ENCODE measurements around the gene ROBO2.

The ROBO2 gene

GRCh38 chr3:77466562-77467115 lies 426.7 kb downstream of the ROBO2 start:
- TF ChIP-seq CTCF (IDR thresholded peaks at IDR 0.05; ENCODE audit: low read length) (no peak), EZH2 (IDR thresholded peaks at IDR 0.05; ENCODE audit: borderline replicate concordance, low read length) (no peak)
- Histone ChIP-seq H2AFZ (ENCODE audit: low read length) (no peak overlapping the region), H3K9me2 (ENCODE audit: low read depth, low read length) (no peaks in the 10 kb centered on the region), H4K20me1 (ENCODE audit: insufficient read depth, low read length) (no peaks in the 10 kb centered on the region), H3K27ac (ENCODE audit: low read depth, low read length, poor library complexity, severe bottlenecking) (no peak overlapping the region), H3F3A (ENCODE audit: insufficient read depth, low read length) (no peaks in the 10 kb centered on the region), H3K9ac (ENCODE audit: low read length) (no peak overlapping the region), H3K36me3 (ENCODE audit: insufficient read depth, low read length) (no peaks in the 10 kb centered on the region), H3K9me3 (ENCODE audit: low read length) (no peaks in the 10 kb centered on the region), H3K79me2 (ENCODE audit: insufficient read depth, low read length) (no peaks in the 10 kb centered on the region), H3K4me2 (ENCODE audit: low read length) (no peak overlapping the region), H3K27me3 (ENCODE audit: insufficient read depth, low read length) (no peaks in the 10 kb centered on the region; the same call in 1 of the 2 replicates), H3K4me1 (ENCODE audit: insufficient read depth, low read length, severe bottlenecking) (no peaks in the 10 kb centered on the region), H3K4me3 (ENCODE audit: low read depth, low read length, poor library complexity, severe bottlenecking) (no peak overlapping the region)

DNA sequence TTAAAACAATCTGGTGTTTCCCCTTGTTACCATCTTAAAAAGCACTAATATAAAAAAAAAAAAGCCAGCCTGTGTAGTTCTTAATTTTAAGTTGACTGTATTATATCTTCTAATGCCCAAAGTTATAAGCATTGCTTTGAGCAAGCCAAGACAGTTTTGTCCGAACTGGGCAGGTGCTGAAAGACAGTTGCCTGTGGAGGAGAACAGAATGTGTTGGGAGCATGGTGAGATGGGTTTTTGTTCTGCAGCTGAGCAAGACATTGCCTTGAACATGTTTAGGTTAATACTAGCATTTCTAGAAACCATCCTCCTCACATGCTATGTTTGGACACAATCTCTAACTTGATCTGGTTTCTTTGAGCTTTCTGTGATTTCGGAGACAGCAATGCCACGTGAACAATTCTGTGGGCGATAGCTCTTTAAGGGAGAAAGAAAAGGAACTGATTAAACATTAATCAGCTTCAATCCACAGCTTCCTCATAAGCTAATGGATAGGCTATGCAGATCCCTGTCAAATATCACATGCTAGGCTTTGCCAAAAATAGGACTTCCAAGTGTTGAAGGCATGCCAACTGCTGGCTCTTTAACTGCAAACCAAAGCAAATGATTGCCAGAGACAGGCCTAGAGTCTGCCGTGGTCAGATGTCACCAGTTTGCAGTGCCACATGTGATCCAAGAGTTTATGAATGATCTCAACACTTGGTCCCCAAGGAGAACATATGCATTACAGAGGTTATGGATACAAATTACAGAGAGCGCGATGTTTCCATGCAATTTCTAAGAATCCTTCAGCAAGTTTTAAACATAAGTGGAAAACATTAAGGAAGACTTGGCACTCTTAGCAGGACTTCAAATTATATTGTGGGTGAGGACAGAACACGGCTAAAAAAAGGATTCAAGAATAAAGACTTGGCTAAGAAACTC lies 428.1 kb downstream of the ROBO2 start:
- H3K9me3 ChIP-seq (ENCODE audit: low read length), result no peaks in the 10 kb centered on the region
- H3K4me1 ChIP-seq (ENCODE audit: insufficient read depth, low read length, severe bottlenecking), result no peaks in the 10 kb centered on the region
- H4K20me1 ChIP-seq (ENCODE audit: insufficient read depth, low read length), result no peaks in the 10 kb centered on the region
- no peak overlapping the region for H3K9ac ChIP-seq (ENCODE audit: low read length)
- H3F3A ChIP-seq (ENCODE audit: insufficient read depth, low read length), result no peaks in the 10 kb centered on the region
- no peak overlapping the region for H3K4me2 ChIP-seq (ENCODE audit: low read length)
- TF ChIP-seq EZH2 (IDR thresholded peaks at IDR 0.05; ENCODE audit: borderline replicate concordance, low read length) (no peak), CTCF (IDR thresholded peaks at IDR 0.05; ENCODE audit: low read length) (no peak)
- no peaks in the 10 kb centered on the region for H3K79me2 ChIP-seq (ENCODE audit: insufficient read depth, low read length)
- no peaks in the 10 kb centered on the region for H3K36me3 ChIP-seq (ENCODE audit: insufficient read depth, low read length)
- no peaks in the 10 kb centered on the region for H3K9me2 ChIP-seq (ENCODE audit: low read depth, low read length)
- H3K4me3 ChIP-seq (ENCODE audit: low read depth, low read length, poor library complexity, severe bottlenecking), result no peak overlapping the region
- no peak overlapping the region for H3K27ac ChIP-seq (ENCODE audit: low read depth, low read length, poor library complexity, severe bottlenecking)
- H3K27me3 ChIP-seq (ENCODE audit: insufficient read depth, low read length), result no peaks in the 10 kb centered on the region; the same call in 1 of the 2 replicates
- no peak overlapping the region for H2AFZ ChIP-seq (ENCODE audit: low read length)

DNA sequence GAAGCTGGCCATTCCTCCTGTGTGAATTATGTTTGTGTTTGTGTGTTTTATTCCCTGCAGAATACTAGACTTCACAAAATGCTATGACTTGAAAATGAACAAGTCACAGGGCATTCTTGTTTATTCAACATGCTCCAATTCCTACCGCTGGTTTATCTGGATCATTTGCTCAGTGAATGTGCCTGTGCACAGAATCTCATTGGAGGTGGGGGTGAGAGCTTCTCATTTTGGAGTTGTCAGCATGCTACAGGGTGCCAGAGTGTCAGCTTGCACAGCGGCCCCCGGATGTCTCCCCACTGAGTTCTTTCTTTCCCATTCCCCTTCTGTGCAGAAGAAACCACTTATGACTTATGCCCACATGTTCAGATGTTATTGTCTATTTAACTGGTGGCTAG lies 428.7 kb downstream of the ROBO2 start:
- Histone ChIP-seq H3K9ac (ENCODE audit: low read length) (no peak overlapping the region), H3K9me3 (ENCODE audit: low read length) (no peaks in the 10 kb centered on the region), H3K27me3 (ENCODE audit: insufficient read depth, low read length) (no peaks in the 10 kb centered on the region; the same call in 1 of the 2 replicates), H3K4me2 (ENCODE audit: low read length) (no peak overlapping the region), H3K36me3 (ENCODE audit: insufficient read depth, low read length) (no peaks in the 10 kb centered on the region), H2AFZ (ENCODE audit: low read length) (no peak overlapping the region), H3K9me2 (ENCODE audit: low read depth, low read length) (no peaks in the 10 kb centered on the region), H3K79me2 (ENCODE audit: insufficient read depth, low read length) (no peaks in the 10 kb centered on the region), H4K20me1 (ENCODE audit: insufficient read depth, low read length) (no peaks in the 10 kb centered on the region), H3F3A (ENCODE audit: insufficient read depth, low read length) (no peaks in the 10 kb centered on the region), H3K4me1 (ENCODE audit: insufficient read depth, low read length, severe bottlenecking) (no peaks in the 10 kb centered on the region), H3K4me3 (ENCODE audit: low read depth, low read length, poor library complexity, severe bottlenecking) (no peak overlapping the region), H3K27ac (ENCODE audit: low read depth, low read length, poor library complexity, severe bottlenecking) (no peak overlapping the region)
- TF ChIP-seq CTCF (IDR thresholded peaks at IDR 0.05; ENCODE audit: low read length) (no peak), EZH2 (IDR thresholded peaks at IDR 0.05; ENCODE audit: borderline replicate concordance, low read length) (no peak)
